Measurements from ENCODE around the gene TCTN1.

DNA sequence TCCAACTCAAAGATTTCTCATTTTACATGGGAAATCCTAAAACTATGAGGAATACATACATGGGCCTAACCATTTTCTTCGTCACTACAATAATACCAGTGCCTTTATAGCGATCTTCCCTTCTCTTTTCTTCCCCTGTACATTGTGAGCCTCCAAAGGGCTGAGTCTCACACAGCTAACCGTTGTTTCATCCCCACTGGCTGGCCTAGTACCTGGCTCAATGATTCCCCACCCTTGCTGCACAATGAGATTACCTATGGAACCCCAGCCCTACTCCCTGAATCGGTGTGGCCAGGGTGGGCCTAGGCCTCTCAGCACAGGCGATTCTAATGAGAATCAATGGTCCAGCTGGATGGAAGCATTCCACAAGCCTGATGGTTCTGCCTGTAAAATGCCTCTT, 46.9 kb upstream of the TCTN1 start:
- TF ChIP-seq EP300 (IDR thresholded peaks at IDR 0.05) (no peak), POLR2A (IDR thresholded peaks at IDR 0.05) (no peak), POLR2AphosphoS5 (IDR thresholded peaks at IDR 0.05) (no peak)
- TF ChIP-seq, protein P1, sequence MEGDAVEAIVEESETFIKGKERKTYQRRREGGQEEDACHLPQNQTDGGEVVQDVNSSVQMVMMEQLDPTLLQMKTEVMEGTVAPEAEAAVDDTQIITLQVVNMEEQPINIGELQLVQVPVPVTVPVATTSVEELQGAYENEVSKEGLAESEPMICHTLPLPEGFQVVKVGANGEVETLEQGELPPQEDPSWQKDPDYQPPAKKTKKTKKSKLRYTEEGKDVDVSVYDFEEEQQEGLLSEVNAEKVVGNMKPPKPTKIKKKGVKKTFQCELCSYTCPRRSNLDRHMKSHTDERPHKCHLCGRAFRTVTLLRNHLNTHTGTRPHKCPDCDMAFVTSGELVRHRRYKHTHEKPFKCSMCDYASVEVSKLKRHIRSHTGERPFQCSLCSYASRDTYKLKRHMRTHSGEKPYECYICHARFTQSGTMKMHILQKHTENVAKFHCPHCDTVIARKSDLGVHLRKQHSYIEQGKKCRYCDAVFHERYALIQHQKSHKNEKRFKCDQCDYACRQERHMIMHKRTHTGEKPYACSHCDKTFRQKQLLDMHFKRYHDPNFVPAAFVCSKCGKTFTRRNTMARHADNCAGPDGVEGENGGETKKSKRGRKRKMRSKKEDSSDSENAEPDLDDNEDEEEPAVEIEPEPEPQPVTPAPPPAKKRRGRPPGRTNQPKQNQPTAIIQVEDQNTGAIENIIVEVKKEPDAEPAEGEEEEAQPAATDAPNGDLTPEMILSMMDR (IDR thresholded peaks at IDR 0.05): no peak

Data from gastroesophageal sphincter (tissue), 3 donors.